GM23338 (cell line): ENCODE results near the gene NRP1. TPM values are rescaled to one million over a fixed set of nuclear protein-coding genes. Genes with fewer than 3 reads are reported as not detected.

ENCODE experiments used
- ATAC-seq: fragments of 200-7000 bp; cut with Tn5 transposase; 3 replicates; pipeline ENCODE4 v1.9.1; 2020
- DNase-seq: peaks from one replicate; pipeline ENCODE4 v3.0.0-alpha.2; 2015; ENCODE audit warnings: low spot score
- H2AFZ ChIP-seq: fragments of 200-600 bp; sonication (generic); 2 replicates; pipeline ENCODE4 v1.8.0; 2016; ENCODE audit warnings: antibody characterized with exemption, mild to moderate bottlenecking, moderate library complexity
- H3F3A ChIP-seq: fragments of 200-600 bp; sonication (generic); replicated peaks from 2 replicates; pipeline ENCODE4 v1.8.0; 2017; ENCODE audit warnings: antibody characterized with exemption, mixed run types, low read depth
- H3K27ac ChIP-seq: fragments of 200-600 bp; sonication (generic); 2 replicates; pipeline ENCODE4 v1.6.1; 2016; ENCODE audit warnings: low read depth
- H3K27me3 ChIP-seq: fragments of 200-600 bp; sonication (generic); 2 replicates; pipeline ENCODE4 v1.8.0; 2016; ENCODE audit warnings: mild to moderate bottlenecking, mixed run types, moderate library complexity; ENCODE audit not compliant: insufficient read depth
- H3K36me3 ChIP-seq: fragments of 200-600 bp; sonication (generic); 2 replicates; pipeline ENCODE4 v1.8.0; 2016; ENCODE audit warnings: mild to moderate bottlenecking; ENCODE audit not compliant: insufficient read depth
- H3K4me1 ChIP-seq: fragments of 200-600 bp; sonication (generic); 2 replicates; pipeline ENCODE4 v1.8.0; 2016; ENCODE audit warnings: mild to moderate bottlenecking, moderate library complexity; ENCODE audit not compliant: insufficient read depth
- H3K4me2 ChIP-seq: fragments of 200-600 bp; sonication (generic); 2 replicates; pipeline ENCODE4 v1.7.1; 2017; ENCODE audit warnings: mixed run types
- H3K4me3 ChIP-seq: fragments of 200-600 bp; sonication (generic); 2 replicates; pipeline ENCODE4 v1.6.1; 2016; ENCODE audit warnings: mixed run types
- H3K79me2 ChIP-seq: fragments of 200-600 bp; sonication (generic); replicated peaks from 2 replicates; pipeline ENCODE4 v1.8.0; 2017; ENCODE audit warnings: mild to moderate bottlenecking; ENCODE audit not compliant: insufficient read depth
- H3K9me2 ChIP-seq: fragments of 200-600 bp; sonication (generic); 2 replicates; pipeline ENCODE4 v1.8.0; 2017; ENCODE audit not compliant: insufficient read depth
- H4K20me1 ChIP-seq: fragments of 200-600 bp; sonication (generic); replicated peaks from 2 replicates; pipeline ENCODE4 v1.8.0; 2017; ENCODE audit warnings: mild to moderate bottlenecking; ENCODE audit not compliant: insufficient read depth
- H3K27ac Mint-ChIP-seq: 2 replicates; pipeline ENCODE4 v1.8.0; 2020; ENCODE audit warnings: inconsistent platforms, mild to moderate bottlenecking, moderate library complexity, mixed read lengths
- H3K27me3 Mint-ChIP-seq: 3 replicates; pipeline ENCODE4 v1.8.0; 2022; ENCODE audit warnings: low read depth, mild to moderate bottlenecking, moderate library complexity, mixed read lengths, inconsistent platforms; ENCODE audit not compliant: insufficient read depth, poor library complexity
- H3K36me3 Mint-ChIP-seq: 3 replicates; pipeline ENCODE4 v1.8.0; 2021; ENCODE audit warnings: low read depth, mild to moderate bottlenecking, inconsistent platforms, moderate library complexity, mixed read lengths
- H3K4me1 Mint-ChIP-seq: 3 replicates; pipeline ENCODE4 v1.8.0; 2020; ENCODE audit warnings: mild to moderate bottlenecking, inconsistent platforms, mixed read lengths
- H3K4me3 Mint-ChIP-seq: 3 replicates; pipeline ENCODE4 v1.8.0; 2021; ENCODE audit warnings: moderate library complexity, mild to moderate bottlenecking, inconsistent platforms, mixed read lengths
- H3K9me3 Mint-ChIP-seq: 3 replicates; pipeline ENCODE4 v1.8.0; 2020; ENCODE audit warnings: moderate library complexity, mild to moderate bottlenecking, inconsistent platforms, mixed read lengths
- CREB1 ChIP-seq: fragments of 250-450 bp; sonication (Bioruptor Pico); IDR thresholded peaks from 2 replicates; pipeline ENCODE4 v1.5.0; 2020; ENCODE audit warnings: low read depth, mild to moderate bottlenecking, moderate library complexity
- EZH2 ChIP-seq: fragments of 200-600 bp; sonication (generic); IDR thresholded peaks from one replicate; pipeline ENCODE4 v1.8.0; 2017; ENCODE audit warnings: antibody characterized with exemption, mild to moderate bottlenecking, low read depth; ENCODE audit not compliant: unreplicated experiment
- EZH2phosphoT487 ChIP-seq: fragments of 200-600 bp; sonication (generic); IDR thresholded peaks from one replicate; pipeline ENCODE4 v1.8.1; 2018; ENCODE audit warnings: antibody characterized with exemption; ENCODE audit not compliant: unreplicated experiment
- JUNB ChIP-seq: IDR thresholded peaks from one replicate; pipeline ENCODE4 v1.6.1; 2016; ENCODE audit warnings: antibody characterized with exemption; ENCODE audit not compliant: unreplicated experiment
- NANOG ChIP-seq: IDR thresholded peaks from 2 replicates; pipeline ENCODE4 v1.6.1; 2016; ENCODE audit warnings: antibody characterized with exemption, borderline replicate concordance
- POLR2AphosphoS5 ChIP-seq: IDR thresholded peaks from 2 replicates; pipeline ENCODE4 v1.6.1; 2016; ENCODE audit warnings: antibody characterized with exemption, low read depth
- STAT1 ChIP-seq: IDR thresholded peaks from one replicate; pipeline ENCODE4 v1.6.1; 2016; ENCODE audit warnings: antibody characterized with exemption; ENCODE audit not compliant: unreplicated experiment
- ZNF114 ChIP-seq: fragments of 250-450 bp; sonication (Bioruptor Pico); IDR thresholded peaks from 2 replicates; pipeline ENCODE4 v1.5.0; 2020; ENCODE audit warnings: mild to moderate bottlenecking, moderate library complexity
- ZNF331 ChIP-seq: fragments of 250-450 bp; sonication (Bioruptor Pico); IDR thresholded peaks from 2 replicates; pipeline ENCODE4 v1.5.0; 2020; ENCODE audit warnings: low read depth, mild to moderate bottlenecking, moderate library complexity
- polyA plus RNA-seq: library from polyadenylated mRNA; unstranded; fragments of >200 nt; fragmentation: Nextera tagmentation; extraction: Ambion mirVana; gene quantifications from 2 replicates; pipeline ENCODE4 v1.2.1, GENCODE V29; 2016
- total RNA-seq: library from RNA; depleted of rRNA; stranded (reverse); fragments of >200 nt; shearing (Covaris generic); gene quantifications from 2 replicates; pipeline ENCODE4 v1.2.3, GENCODE V29; 2014
- TF ChIP-seq, protein P1 (sequence below), 2 experiments: fragments of 200-600 bp in 1 of 2; sonication (generic) in 1 of 2; conservative IDR thresholded peaks; 2 replicates each; pipeline versions ENCODE4 v1.5.1 to v1.6.1; 2016 to 2017; ENCODE audit warnings: antibody characterized with exemption in 2 of 2, low read depth in 2 of 2, mild to moderate bottlenecking in 2 of 2, moderate library complexity in 1 of 2
- TF ChIP-seq, protein P2 (sequence below): IDR thresholded peaks from 2 replicates; pipeline ENCODE4 v1.6.1; 2016; ENCODE audit warnings: antibody characterized with exemption
- TF ChIP-seq, protein P3 (sequence below): IDR thresholded peaks from one replicate; pipeline ENCODE4 v1.6.1; 2018; ENCODE audit warnings: antibody characterized with exemption; ENCODE audit not compliant: unreplicated experiment

NRP1 gene
- total and polyA plus RNA-seq, 2 experiments from 2014 or later = 2.9 to 3.5 TPM

DNA sequence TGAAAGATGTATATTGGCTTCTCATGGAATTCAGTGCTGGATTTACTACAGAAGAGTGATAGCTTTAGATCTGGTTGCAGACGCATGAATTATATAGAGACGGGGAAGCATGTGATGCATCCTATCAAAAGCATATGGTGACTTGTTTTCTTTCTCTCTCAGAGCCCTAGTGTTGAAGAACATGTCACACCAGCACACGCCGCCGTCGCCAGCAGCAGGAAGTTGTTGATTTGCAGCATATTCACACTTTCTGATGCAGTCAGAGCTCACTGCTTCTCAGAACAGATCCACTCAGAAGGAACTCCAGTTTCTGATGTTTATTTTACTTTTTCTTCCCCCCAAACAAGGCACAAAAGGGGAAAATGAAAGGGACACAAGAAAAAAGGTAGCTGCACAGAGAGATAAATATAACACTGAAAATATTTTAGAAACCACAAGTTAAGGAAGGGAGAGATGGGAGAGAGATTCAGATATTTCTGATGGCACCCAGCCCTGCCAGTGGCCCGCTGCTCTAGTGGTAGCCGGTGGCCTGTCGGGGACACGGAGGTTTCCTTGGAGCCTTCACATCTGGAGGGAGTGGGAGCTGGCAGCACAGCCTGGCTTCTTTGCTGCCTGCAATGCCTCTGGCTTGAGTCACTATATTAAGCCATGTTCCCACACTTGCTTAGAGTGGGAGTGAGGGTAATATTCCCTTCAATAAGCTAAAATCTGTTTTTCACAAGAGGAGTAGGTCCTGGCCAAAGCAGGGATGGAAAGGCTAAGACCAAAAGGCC, 123.2 kb downstream of the NRP1 start (continued):
- TF ChIP-seq JUNB = no peak
- no peak for TF ChIP-seq POLR2AphosphoS5
- no peak for TF ChIP-seq EZH2
- TF ChIP-seq, protein P1, sequence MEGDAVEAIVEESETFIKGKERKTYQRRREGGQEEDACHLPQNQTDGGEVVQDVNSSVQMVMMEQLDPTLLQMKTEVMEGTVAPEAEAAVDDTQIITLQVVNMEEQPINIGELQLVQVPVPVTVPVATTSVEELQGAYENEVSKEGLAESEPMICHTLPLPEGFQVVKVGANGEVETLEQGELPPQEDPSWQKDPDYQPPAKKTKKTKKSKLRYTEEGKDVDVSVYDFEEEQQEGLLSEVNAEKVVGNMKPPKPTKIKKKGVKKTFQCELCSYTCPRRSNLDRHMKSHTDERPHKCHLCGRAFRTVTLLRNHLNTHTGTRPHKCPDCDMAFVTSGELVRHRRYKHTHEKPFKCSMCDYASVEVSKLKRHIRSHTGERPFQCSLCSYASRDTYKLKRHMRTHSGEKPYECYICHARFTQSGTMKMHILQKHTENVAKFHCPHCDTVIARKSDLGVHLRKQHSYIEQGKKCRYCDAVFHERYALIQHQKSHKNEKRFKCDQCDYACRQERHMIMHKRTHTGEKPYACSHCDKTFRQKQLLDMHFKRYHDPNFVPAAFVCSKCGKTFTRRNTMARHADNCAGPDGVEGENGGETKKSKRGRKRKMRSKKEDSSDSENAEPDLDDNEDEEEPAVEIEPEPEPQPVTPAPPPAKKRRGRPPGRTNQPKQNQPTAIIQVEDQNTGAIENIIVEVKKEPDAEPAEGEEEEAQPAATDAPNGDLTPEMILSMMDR (conservative IDR thresholded peaks at IDR 0.05; ENCODE audit: low read depth in 2 of 2) = no peak

DNA sequence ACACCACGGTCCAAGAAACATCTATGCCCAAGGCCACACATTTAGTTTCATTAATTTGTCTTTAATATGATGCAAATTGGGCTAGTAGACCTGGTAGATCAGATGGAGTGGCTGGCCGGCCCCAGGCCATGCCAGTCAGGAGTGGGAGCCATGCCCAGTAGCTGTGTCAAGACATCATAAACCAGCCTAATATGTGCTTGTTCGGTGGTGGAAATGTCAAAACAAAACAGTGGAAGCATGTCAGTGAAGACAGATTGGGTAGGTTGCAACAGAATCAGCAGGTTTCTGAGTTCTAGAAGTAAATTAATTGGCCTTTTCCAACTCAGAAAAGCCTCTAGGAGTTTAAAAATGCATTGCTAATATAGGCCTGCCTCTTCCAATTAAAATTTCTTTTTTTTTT, 124.7 kb downstream of the NRP1 start:
- Histone ChIP-seq H3K4me1 (no peaks in the 10 kb centered on the region; the same call in 1 of the 2 replicates), H3K4me3 (no peak overlapping the region), H3K79me2 (no peaks in the 10 kb centered on the region), H4K20me1 (no peaks in the 10 kb centered on the region), H3K36me3 (no peaks in the 10 kb centered on the region), H3F3A (no peaks in the 10 kb centered on the region), H3K4me2 (no peak overlapping the region), H3K27me3 (no peaks in the 10 kb centered on the region), H2AFZ (no peak overlapping the region), H3K9me2 (peaks cover 4% of the 10 kb centered on the region; the same call in 1 of the 2 replicates), H3K27ac (no peak overlapping the region)
- Mint-ChIP-seq H3K27ac (no peak overlapping the region), H3K36me3 (no peaks in the 10 kb centered on the region; the same call in 2 of the 3 replicates), H3K27me3 (peaks cover 1% of the 10 kb centered on the region), H3K4me1 (peaks cover 5% of the 10 kb centered on the region; the same call in 2 of the 3 replicates), H3K9me3 (no peaks in the 10 kb centered on the region), H3K4me3 (no peak overlapping the region)
- no peak for ATAC-seq
- no peak for DNase-seq
- TF ChIP-seq, protein P1 (conservative IDR thresholded peaks at IDR 0.05; ENCODE audit: low read depth in 2 of 2) = no peak
- TF ChIP-seq EZH2phosphoT487 (no peak), ZNF331 (CRISPR knock-in tag) (no peak), JUNB (no peak), CREB1 (CRISPR knock-in tag) (no peak), ZNF114 (no peak), NANOG (no peak), POLR2AphosphoS5 (no peak), STAT1 (no peak)
- TF ChIP-seq, protein P2, sequence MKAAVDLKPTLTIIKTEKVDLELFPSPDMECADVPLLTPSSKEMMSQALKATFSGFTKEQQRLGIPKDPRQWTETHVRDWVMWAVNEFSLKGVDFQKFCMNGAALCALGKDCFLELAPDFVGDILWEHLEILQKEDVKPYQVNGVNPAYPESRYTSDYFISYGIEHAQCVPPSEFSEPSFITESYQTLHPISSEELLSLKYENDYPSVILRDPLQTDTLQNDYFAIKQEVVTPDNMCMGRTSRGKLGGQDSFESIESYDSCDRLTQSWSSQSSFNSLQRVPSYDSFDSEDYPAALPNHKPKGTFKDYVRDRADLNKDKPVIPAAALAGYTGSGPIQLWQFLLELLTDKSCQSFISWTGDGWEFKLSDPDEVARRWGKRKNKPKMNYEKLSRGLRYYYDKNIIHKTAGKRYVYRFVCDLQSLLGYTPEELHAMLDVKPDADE = no peak
- TF ChIP-seq, protein P3, sequence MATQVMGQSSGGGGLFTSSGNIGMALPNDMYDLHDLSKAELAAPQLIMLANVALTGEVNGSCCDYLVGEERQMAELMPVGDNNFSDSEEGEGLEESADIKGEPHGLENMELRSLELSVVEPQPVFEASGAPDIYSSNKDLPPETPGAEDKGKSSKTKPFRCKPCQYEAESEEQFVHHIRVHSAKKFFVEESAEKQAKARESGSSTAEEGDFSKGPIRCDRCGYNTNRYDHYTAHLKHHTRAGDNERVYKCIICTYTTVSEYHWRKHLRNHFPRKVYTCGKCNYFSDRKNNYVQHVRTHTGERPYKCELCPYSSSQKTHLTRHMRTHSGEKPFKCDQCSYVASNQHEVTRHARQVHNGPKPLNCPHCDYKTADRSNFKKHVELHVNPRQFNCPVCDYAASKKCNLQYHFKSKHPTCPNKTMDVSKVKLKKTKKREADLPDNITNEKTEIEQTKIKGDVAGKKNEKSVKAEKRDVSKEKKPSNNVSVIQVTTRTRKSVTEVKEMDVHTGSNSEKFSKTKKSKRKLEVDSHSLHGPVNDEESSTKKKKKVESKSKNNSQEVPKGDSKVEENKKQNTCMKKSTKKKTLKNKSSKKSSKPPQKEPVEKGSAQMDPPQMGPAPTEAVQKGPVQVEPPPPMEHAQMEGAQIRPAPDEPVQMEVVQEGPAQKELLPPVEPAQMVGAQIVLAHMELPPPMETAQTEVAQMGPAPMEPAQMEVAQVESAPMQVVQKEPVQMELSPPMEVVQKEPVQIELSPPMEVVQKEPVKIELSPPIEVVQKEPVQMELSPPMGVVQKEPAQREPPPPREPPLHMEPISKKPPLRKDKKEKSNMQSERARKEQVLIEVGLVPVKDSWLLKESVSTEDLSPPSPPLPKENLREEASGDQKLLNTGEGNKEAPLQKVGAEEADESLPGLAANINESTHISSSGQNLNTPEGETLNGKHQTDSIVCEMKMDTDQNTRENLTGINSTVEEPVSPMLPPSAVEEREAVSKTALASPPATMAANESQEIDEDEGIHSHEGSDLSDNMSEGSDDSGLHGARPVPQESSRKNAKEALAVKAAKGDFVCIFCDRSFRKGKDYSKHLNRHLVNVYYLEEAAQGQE = no peak
